ENCODE measurements around the gene SLC34A1.
"Not testable (repeated sequence)": the region's sequence is repeated elsewhere in the genome, so short reads cannot be mapped to it uniquely, and the experiment has no call there.

DNA sequence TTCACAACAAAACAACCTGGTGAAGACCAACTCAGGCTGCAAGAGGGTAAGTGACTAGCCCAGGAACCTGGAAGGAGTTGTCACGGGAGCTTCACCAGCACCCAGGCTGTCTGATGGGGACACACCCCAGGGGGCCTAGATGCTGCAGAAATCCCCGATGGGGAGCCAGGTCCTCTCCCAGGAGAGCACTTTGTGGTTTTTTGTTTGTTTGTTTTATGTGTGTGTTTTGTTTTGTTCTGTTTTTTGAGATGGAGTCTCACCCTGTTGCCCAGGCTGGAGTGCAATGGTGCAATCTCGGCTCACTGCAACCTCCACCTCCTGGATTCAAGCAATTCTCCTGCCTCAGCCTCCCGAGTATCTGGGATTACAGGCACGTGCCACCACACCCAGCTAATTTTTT lies 8.7 kb upstream of the SLC34A1 start:
- TF ChIP-seq, protein P1, sequence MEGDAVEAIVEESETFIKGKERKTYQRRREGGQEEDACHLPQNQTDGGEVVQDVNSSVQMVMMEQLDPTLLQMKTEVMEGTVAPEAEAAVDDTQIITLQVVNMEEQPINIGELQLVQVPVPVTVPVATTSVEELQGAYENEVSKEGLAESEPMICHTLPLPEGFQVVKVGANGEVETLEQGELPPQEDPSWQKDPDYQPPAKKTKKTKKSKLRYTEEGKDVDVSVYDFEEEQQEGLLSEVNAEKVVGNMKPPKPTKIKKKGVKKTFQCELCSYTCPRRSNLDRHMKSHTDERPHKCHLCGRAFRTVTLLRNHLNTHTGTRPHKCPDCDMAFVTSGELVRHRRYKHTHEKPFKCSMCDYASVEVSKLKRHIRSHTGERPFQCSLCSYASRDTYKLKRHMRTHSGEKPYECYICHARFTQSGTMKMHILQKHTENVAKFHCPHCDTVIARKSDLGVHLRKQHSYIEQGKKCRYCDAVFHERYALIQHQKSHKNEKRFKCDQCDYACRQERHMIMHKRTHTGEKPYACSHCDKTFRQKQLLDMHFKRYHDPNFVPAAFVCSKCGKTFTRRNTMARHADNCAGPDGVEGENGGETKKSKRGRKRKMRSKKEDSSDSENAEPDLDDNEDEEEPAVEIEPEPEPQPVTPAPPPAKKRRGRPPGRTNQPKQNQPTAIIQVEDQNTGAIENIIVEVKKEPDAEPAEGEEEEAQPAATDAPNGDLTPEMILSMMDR (IDR thresholded peaks at IDR 0.05): not testable (repeated sequence)
- not testable (repeated sequence) for TF ChIP-seq POLR2A (IDR thresholded peaks at IDR 0.05)

Measured in uterus (tissue), 2 donors.